ENCODE measurements around the gene CALML3. TPM values are rescaled to one million over a fixed set of nuclear protein-coding genes. Genes with fewer than 3 reads are reported as not detected.

The CALML3 gene
- total and polyA plus RNA-seq, 2 of the 8 experiments (the other 6 are each of a cell fraction or from before 2014, with no cell fraction given), result not detected

DNA sequence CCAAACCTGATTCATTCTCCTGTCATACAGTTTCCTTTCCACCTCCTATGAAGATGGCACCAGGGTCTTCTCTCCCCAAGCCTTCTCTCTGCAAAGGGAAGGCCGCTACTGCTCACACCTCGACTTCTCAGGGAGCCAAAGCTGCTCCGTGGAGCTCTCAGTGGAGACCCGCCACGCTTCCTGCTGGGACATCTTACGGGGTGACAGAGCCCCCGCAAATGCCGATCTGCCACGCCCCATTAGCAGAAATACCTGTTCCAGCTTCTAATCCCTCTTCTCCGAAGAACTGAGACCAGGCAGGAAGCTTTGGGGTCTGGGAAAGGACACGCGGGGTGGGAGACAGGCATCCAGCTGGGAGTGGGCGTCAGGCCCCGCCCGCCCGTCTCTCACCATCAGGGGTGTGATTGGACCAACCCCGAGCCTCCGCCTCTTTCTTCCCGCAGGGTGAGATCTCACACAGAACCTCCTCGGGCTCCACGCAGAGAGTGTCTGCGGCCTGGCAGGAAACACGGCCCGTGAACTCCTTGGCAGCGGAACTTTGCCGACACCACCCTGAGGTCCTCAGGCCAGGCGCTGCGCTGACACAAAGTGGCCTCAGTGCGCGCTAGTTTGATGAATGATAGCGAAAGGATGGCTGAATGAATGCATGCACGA, 13.4 kb upstream of the CALML3 start:
- Histone ChIP-seq H3K4me3 (ENCODE audit: extremely low read depth in 1 of 4, insufficient read depth in 2 of 4, low read depth in 3 of 4, low read length in 4 of 4) (no peak overlapping the region), H2AK5ac (ENCODE audit: low read depth, low read length) (no peak overlapping the region), H3K23ac (ENCODE audit: insufficient read length) (no peak overlapping the region), H3K14ac (ENCODE audit: insufficient read length) (no peak overlapping the region), H3K27me3 (replicated peaks in 1 of 4; ENCODE audit: control insufficient read depth in 3 of 4, extremely low read depth in 1 of 4, insufficient read depth in 3 of 4, low read length in 3 of 4) (no peaks in the 10 kb centered on the region), H3K9me3 (ENCODE audit: insufficient read depth in 2 of 2, low read depth in 1 of 2, low read length in 1 of 2) (no peaks in the 10 kb centered on the region), H3K36me3 (ENCODE audit: control insufficient read depth in 2 of 4, insufficient read depth in 4 of 4, low read length in 3 of 4) (no peaks in the 10 kb centered on the region), H2BK15ac (ENCODE audit: low read length) (no peak overlapping the region), H2BK120ac (replicated peaks; ENCODE audit: low read depth, low read length) (no peak overlapping the region), H2BK20ac (ENCODE audit: low read length) (no peak overlapping the region), H3K4me2 (ENCODE audit: insufficient read depth in 1 of 2, low read depth in 2 of 2, low read length in 2 of 2) (no peak overlapping the region), H2BK12ac (ENCODE audit: low read depth, low read length) (no peak overlapping the region), H3K23me2 (ENCODE audit: low read depth, low read length) (no peaks in the 10 kb centered on the region), H3K4me1 (replicated peaks in 1 of 4; ENCODE audit: control insufficient read depth in 3 of 4, insufficient read depth in 4 of 4, low read length in 3 of 4) (peaks cover 0 to 3% (median 0%) of the 10 kb centered on the region in 4 experiments; a peak in 1 of 7 replicates), H3K79me2 (ENCODE audit: control insufficient read depth in 1 of 2, insufficient read depth in 2 of 2, low read length in 2 of 2) (no peaks in the 10 kb centered on the region), H4K20me1 (replicated peaks in 1 of 2; ENCODE audit: control insufficient read depth in 1 of 2, insufficient read depth in 2 of 2, low read length in 2 of 2) (no peaks in the 10 kb centered on the region), H3K27ac (ENCODE audit: low read depth, low read length) (no peak overlapping the region), H3K79me1 (ENCODE audit: low read depth, low read length) (no peaks in the 10 kb centered on the region), H2BK5ac (ENCODE audit: low read depth, low read length) (no peak overlapping the region), H3K9ac (replicated peaks in 1 of 4; ENCODE audit: extremely low read depth in 1 of 4, low read depth in 3 of 4, low read length in 3 of 4) (no peak overlapping the region), H4K91ac (replicated peaks; ENCODE audit: insufficient read length, low read length) (no peak overlapping the region), H2AFZ (ENCODE audit: low read length) (no peak overlapping the region), H3K18ac (ENCODE audit: extremely low read depth, low read length) (no peak overlapping the region), H4K8ac (ENCODE audit: extremely low read depth, insufficient read depth, low read length) (no peak overlapping the region), H3K56ac (replicated peaks; ENCODE audit: insufficient read length, low read depth, low read length) (no peak overlapping the region), H4K5ac (ENCODE audit: insufficient read length, low read depth, low read length) (no peak overlapping the region), H3K4ac (replicated peaks; ENCODE audit: insufficient read length, low read depth, low read length) (no peak overlapping the region)
- FAIRE-seq (no peak), DNase-seq (ENCODE audit: low read depth in 1 of 2, low spot score in 2 of 2) (no peak)
- ChIA-PET POLR2A (ENCODE audit: partially characterized antibody) (interaction anchor here (0.7 kb wide), 1 partner anchor 69 kb away, joined by 3 read pairs; no protein-coding TSS in a partner anchor), CTCF (ENCODE audit: partially characterized antibody) (interaction anchor here (0.6 to 2.9 kb wide), 8 partner anchors 10 to 260 kb away, joined by 3 to 12 read pairs (median 3); partner anchors contain the start of gene CALML5)
- WGBS, 2 experiments (ENCODE audit: extremely low coverage in 1 of 2, insufficient coverage in 1 of 2, insufficient read length in 1 of 2, insufficient replicate concordance in 2 of 2, low coverage in 1 of 2, low lambda C conversion rate in 2 of 2, missing lambda C conversion rate in 1 of 2), result 85% methylated on average over 32 of the region's 32 CpGs; no CpG with 5 or more reads in 1 of the 2 experiments
- TF ChIP-seq EGR1 (IDR thresholded peaks at IDR 0.05; ENCODE audit: borderline replicate concordance, low read depth, low read length) (no peak), NANOG (IDR thresholded peaks at IDR 0.05; ENCODE audit: insufficient read depth, low read depth, low read length, poor library complexity, severe bottlenecking) (no peak), EZH2 (IDR thresholded peaks at IDR 0.05; ENCODE audit: low read depth, low read length, severe bottlenecking) (no peak), ASH2L (IDR thresholded peaks at IDR 0.05; ENCODE audit: low read length) (no peak), SP2 (IDR thresholded peaks at IDR 0.05; ENCODE audit: low read length) (no peak), TEAD4 (IDR thresholded peaks at IDR 0.05; ENCODE audit: low read depth, low read length) (no peak), TAF1 (IDR thresholded peaks at IDR 0.05; ENCODE audit: low read depth, low read length) (no peak), RBBP5 (IDR thresholded peaks at IDR 0.05; ENCODE audit: borderline replicate concordance, low read depth, low read length) (no peak), BCL11A (IDR thresholded peaks at IDR 0.05; ENCODE audit: low read depth in 2 of 2, low read length in 2 of 2) (no peak), KDM4A (IDR thresholded peaks at IDR 0.05; ENCODE audit: low read depth, low read length, severe bottlenecking) (no peak), FOSL1 (IDR thresholded peaks at IDR 0.05; ENCODE audit: insufficient read depth, low read depth, low read length) (no peak), RFX5 (IDR thresholded peaks at IDR 0.05; ENCODE audit: borderline replicate concordance, low read depth, low read length) (no peak), YY1 (IDR thresholded peaks at IDR 0.05; ENCODE audit: low read depth, low read length) (no peak)

All from H1 (cell line).